Karpas-422 (cell line): Measurements from ENCODE around the gene NKPD1. TPM values are rescaled to one million over a fixed set of nuclear protein-coding genes. Genes with fewer than 3 reads are reported as not detected.

ENCODE experiments used
- DNase-seq: peaks from one replicate; pipeline ENCODE4 v3.0.0-alpha.2; 2015
- H2AFZ ChIP-seq: fragments of 200-600 bp; sonication (generic); 2 replicates; pipeline ENCODE4 v1.6.1; 2014; ENCODE audit warnings: antibody characterized with exemption, low read length, mixed read lengths
- H3K27ac ChIP-seq: fragments of 200-600 bp; sonication (generic); 2 replicates; pipeline ENCODE4 v1.5.1; 2014; ENCODE audit warnings: mild to moderate bottlenecking, low read length, moderate library complexity
- H3K27me3 ChIP-seq: fragments of 200-600 bp; sonication (generic); 2 replicates; pipeline ENCODE4 v1.6.1; 2014; ENCODE audit warnings: low read length, mixed read lengths
- H3K36me3 ChIP-seq: fragments of 200-600 bp; sonication (generic); 2 replicates; pipeline ENCODE4 v1.6.1; 2014; ENCODE audit warnings: low read length, mixed read lengths; ENCODE audit not compliant: insufficient read depth
- H3K4me1 ChIP-seq: fragments of 200-600 bp; sonication (generic); 2 replicates; pipeline ENCODE4 v1.6.1; 2014; ENCODE audit warnings: mild to moderate bottlenecking, low read length, mixed read lengths
- H3K4me2 ChIP-seq: fragments of 200-600 bp; sonication (generic); 2 replicates; pipeline ENCODE4 v1.6.1; 2014; ENCODE audit warnings: low read length, low read depth, mild to moderate bottlenecking; ENCODE audit not compliant: poor library complexity, severe bottlenecking
- H3K4me3 ChIP-seq: fragments of 200-600 bp; sonication (generic); 2 replicates; pipeline ENCODE4 v1.5.1; 2014; ENCODE audit warnings: mild to moderate bottlenecking, antibody characterized with exemption, low read length, mixed read lengths
- H3K79me2 ChIP-seq: fragments of 200-600 bp; sonication (generic); 2 replicates; pipeline ENCODE4 v1.6.1; 2014; ENCODE audit warnings: mild to moderate bottlenecking, low read length, mixed read lengths
- H3K9ac ChIP-seq: fragments of 200-600 bp; sonication (generic); 2 replicates; pipeline ENCODE4 v1.6.0; 2014; ENCODE audit warnings: low read length
- H3K9me2 ChIP-seq: fragments of 200-600 bp; sonication (generic), shearing (Covaris generic); replicated peaks from 2 replicates; pipeline ENCODE4 v1.6.0; 2014; ENCODE audit warnings: mild to moderate bottlenecking, low read length, moderate library complexity; ENCODE audit not compliant: insufficient read depth
- H3K9me3 ChIP-seq: fragments of 300-700, 200-600 bp; sonication (generic); 2 replicates; pipeline ENCODE4 v1.6.1; 2014; ENCODE audit warnings: low read length, mixed read lengths
- H4K20me1 ChIP-seq: fragments of 200-600 bp; sonication (generic); 2 replicates; pipeline ENCODE4 v1.6.1; 2014; ENCODE audit warnings: mild to moderate bottlenecking, antibody characterized with exemption, low read length, low read depth; ENCODE audit not compliant: insufficient read depth
- total RNA-seq: library from RNA; depleted of rRNA; stranded (reverse); fragments of >200 nt; shearing (Covaris generic); gene quantifications from 2 replicates; pipeline ENCODE4 v1.2.3, GENCODE V29; 2014; ENCODE audit warnings: low replicate concordance

NKPD1 gene
- total RNA-seq, 1 experiment from 2014 or later = not detected

DNA sequence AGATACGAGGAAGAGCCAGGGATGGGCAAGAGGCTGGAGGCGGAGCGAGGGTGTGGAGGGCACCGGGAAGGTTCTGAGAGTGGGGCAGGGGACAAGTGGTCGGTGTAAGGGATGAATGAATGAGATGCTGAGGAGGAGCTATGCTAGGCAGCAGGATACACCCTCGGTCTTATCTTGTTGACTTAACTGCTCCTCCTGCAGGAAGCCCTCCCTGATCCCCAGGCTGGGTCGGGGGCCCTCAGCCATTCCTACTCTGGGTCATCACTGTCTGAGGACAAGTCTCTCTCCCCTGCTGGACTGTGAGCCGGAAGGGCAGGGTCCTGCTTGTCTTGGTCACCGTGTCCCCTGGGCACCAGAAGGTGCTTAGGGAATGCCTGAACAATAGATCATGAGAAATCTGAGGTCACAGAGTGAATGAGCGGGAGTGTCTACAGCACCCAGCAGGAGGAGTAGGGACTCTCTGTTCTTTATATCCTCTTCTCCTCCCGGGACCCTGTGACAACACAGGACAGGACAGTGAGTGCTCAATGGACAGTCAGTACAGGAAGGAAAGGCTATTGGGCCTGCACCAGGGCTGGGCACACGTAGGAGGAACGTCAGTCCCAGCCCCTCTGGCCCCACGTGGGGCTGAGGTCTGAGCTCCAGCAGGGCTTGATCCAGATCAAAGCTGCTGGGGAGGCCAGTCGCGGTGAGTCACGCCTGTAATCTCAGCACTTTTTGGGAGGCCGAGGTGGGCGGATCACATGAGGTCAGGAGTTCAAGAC is 6.5 kb downstream of the NKPD1 start:
- no peaks in the 10 kb centered on the region for H3K79me2 ChIP-seq
- H2AFZ ChIP-seq = no peak overlapping the region
- H3K36me3 ChIP-seq = no peaks in the 10 kb centered on the region
- H3K4me3 ChIP-seq = no peak overlapping the region
- H3K9me3 ChIP-seq = no peaks in the 10 kb centered on the region
- 0 out of 2 replicates have a peak, but pooled peaks cover 4% of the 10 kb centered on the region for H4K20me1 ChIP-seq
- H3K9me2 ChIP-seq = no peaks in the 10 kb centered on the region
- DNase-seq = no peak
- no peak overlapping the region for H3K9ac ChIP-seq
- no peaks in the 10 kb centered on the region for H3K27me3 ChIP-seq
- no peak overlapping the region for H3K27ac ChIP-seq
- H3K4me2 ChIP-seq = no peak overlapping the region
- H3K4me1 ChIP-seq = no peaks in the 10 kb centered on the region

DNA sequence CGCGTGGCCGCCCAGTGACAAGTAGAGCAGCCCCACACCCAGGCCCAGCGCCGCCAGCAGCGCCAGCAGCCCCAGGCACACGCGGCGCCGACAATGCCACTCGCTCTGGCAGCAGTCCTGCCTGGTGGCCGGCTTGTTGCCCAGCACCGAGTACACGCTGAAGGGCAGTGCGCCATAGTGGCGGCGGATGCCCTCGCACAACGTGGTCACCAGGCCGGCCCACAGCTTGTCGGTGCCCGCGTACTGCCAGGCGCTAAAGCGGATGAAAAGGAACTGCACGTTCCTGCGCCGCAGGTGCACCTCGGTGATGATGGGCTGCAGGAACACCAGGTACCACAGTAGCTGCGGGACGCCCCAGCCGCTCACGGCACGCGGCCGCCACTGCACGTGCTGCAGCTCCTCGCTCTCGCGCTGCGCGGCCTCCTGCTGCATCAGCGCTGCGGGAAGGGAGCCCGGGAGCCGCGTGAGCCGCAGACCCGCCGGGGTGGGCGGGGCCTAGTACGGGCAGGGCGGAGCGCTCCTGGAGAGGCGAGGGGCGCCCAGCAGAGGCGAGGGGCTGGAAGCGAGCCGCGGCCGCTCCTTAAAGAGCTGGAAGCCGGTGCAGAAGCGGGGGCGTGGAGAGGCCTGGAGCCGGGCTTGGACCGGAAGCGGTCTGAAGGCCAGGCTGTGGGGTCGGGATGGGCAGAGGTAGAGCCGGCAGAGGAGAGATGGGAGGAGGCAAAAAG is 7.3 kb downstream of the NKPD1 start:
- no peaks in the 10 kb centered on the region for H3K79me2 ChIP-seq
- no peak overlapping the region for H3K27ac ChIP-seq
- no peaks in the 10 kb centered on the region for H3K4me1 ChIP-seq
- H3K27me3 ChIP-seq = no peaks in the 10 kb centered on the region
- no peaks in the 10 kb centered on the region for H3K9me3 ChIP-seq
- H3K4me2 ChIP-seq = no peak overlapping the region
- H3K9me2 ChIP-seq = no peaks in the 10 kb centered on the region
- H4K20me1 ChIP-seq = no peaks in the 10 kb centered on the region
- no peak overlapping the region for H2AFZ ChIP-seq
- no peak overlapping the region for H3K4me3 ChIP-seq
- no peaks in the 10 kb centered on the region for H3K36me3 ChIP-seq
- DNase-seq = no peak
- H3K9ac ChIP-seq = no peak overlapping the region

GRCh38 chr19:45152504-45153338 is 8.1 kb downstream of the NKPD1 start:
- no peak overlapping the region for H2AFZ ChIP-seq
- H3K9me3 ChIP-seq = no peaks in the 10 kb centered on the region
- H3K4me1 ChIP-seq = no peaks in the 10 kb centered on the region
- H3K4me3 ChIP-seq = no peak overlapping the region
- no peaks in the 10 kb centered on the region for H3K9me2 ChIP-seq
- H3K27ac ChIP-seq = no peak overlapping the region
- H4K20me1 ChIP-seq = no peaks in the 10 kb centered on the region
- no peaks in the 10 kb centered on the region for H3K36me3 ChIP-seq
- no peak overlapping the region for H3K9ac ChIP-seq
- H3K79me2 ChIP-seq = no peaks in the 10 kb centered on the region
- H3K27me3 ChIP-seq = no peaks in the 10 kb centered on the region
- no peak for DNase-seq
- no peak overlapping the region for H3K4me2 ChIP-seq

DNA sequence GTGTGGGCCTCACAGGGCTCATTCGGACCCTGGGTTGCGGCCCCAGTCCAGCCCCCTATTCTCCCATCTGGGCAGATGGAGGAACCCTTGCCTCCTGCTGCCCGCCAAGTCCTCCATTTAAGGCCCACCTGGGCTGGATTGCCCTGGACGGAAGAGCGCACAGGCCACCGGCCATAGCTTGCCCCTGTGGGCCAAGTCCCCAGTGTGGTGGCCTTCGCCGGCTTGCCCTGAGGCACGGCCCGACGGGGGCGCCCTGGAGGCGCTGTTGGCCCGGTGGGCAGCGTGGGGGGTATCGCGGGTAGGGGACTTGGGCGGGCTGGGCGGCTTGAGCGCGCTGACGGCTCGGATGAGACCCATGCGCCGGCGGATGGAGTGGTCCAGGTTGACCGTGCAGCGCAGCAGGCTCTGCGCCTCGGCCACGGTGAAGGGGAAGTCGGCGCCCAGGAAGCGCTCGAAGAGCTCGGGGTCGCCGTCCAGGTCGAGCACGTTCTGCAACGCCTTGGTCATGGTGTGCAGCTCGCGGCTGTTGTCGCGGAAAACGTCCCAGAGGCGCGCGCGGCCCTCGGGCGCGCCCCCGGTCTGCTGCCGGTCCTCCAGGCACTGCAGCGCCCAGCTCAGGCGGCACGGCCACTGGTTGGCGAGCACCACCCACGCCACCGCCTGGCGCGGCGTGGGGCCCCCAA is 8.8 kb downstream of the NKPD1 start:
- H2AFZ ChIP-seq = no peak overlapping the region
- no peaks in the 10 kb centered on the region for H3K9me2 ChIP-seq
- DNase-seq = no peak
- H3K27ac ChIP-seq = no peak overlapping the region
- H3K79me2 ChIP-seq = no peaks in the 10 kb centered on the region
- H4K20me1 ChIP-seq = no peaks in the 10 kb centered on the region
- H3K4me2 ChIP-seq = no peak overlapping the region
- H3K4me3 ChIP-seq = no peak overlapping the region
- H3K9me3 ChIP-seq = no peaks in the 10 kb centered on the region
- no peaks in the 10 kb centered on the region for H3K36me3 ChIP-seq
- H3K27me3 ChIP-seq = no peaks in the 10 kb centered on the region
- no peaks in the 10 kb centered on the region for H3K4me1 ChIP-seq
- no peak overlapping the region for H3K9ac ChIP-seq

GRCh38 chr19:45151320-45151719 is 9.5 kb downstream of the NKPD1 start:
- Histone ChIP-seq H3K9me2 (no peaks in the 10 kb centered on the region), H2AFZ (no peak overlapping the region), H4K20me1 (no peaks in the 10 kb centered on the region), H3K9ac (no peak overlapping the region), H3K79me2 (no peaks in the 10 kb centered on the region), H3K27ac (no peak overlapping the region), H3K4me2 (no peak overlapping the region), H3K36me3 (no peaks in the 10 kb centered on the region), H3K4me1 (no peaks in the 10 kb centered on the region), H3K4me3 (no peak overlapping the region), H3K9me3 (no peaks in the 10 kb centered on the region), H3K27me3 (no peaks in the 10 kb centered on the region)
- DNase-seq = no peak

- Histone ChIP-seq H3K27me3 (no peaks in the 10 kb centered on the region), H3K36me3 (no peaks in the 10 kb centered on the region), H3K79me2 (no peaks in the 10 kb centered on the region), H3K9me3 (no peaks in the 10 kb centered on the region), H3K9ac (no peak overlapping the region), H3K4me2 (no peak overlapping the region), H3K9me2 (no peaks in the 10 kb centered on the region), H3K4me3 (no peak overlapping the region), H2AFZ (no peak overlapping the region), H4K20me1 (no peaks in the 10 kb centered on the region), H3K4me1 (no peaks in the 10 kb centered on the region), H3K27ac (no peak overlapping the region)
- no peak for DNase-seq
These were observed 10.0 kb downstream of the NKPD1 start for GRCh38 chr19:45150751-45151281.

DNA sequence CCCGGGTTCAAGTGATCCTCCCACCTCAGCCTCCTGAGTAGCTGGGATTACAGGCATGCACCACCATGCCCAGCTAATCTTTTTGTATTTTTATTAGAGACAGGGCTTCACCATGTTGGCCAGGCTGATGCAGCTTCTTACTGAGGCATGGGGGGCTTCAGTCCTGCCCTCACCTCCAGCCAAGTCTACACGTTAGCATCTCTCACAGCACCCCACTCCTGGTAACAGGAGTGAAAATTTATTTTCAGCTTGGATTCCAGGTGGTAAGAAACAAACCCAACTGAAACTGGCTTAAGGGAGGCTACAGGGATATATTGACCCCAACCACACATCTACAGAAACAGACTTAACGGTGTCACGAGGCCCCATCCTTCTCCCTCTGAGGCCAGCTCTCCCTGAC is 10.6 kb downstream of the NKPD1 start:
- H3K4me1 ChIP-seq = no peaks in the 10 kb centered on the region
- no peaks in the 10 kb centered on the region for H3K36me3 ChIP-seq
- H3K9ac ChIP-seq = no peak overlapping the region
- H2AFZ ChIP-seq = no peak overlapping the region
- no peaks in the 10 kb centered on the region for H3K9me2 ChIP-seq
- no peaks in the 10 kb centered on the region for H3K27me3 ChIP-seq
- no peaks in the 10 kb centered on the region for H3K9me3 ChIP-seq
- H3K4me2 ChIP-seq = no peak overlapping the region
- DNase-seq = no peak
- no peak overlapping the region for H3K4me3 ChIP-seq
- no peak overlapping the region for H3K27ac ChIP-seq
- H3K79me2 ChIP-seq = no peaks in the 10 kb centered on the region
- H4K20me1 ChIP-seq = no peaks in the 10 kb centered on the region
